DMS153 (cell line): ENCODE data around the gene AKAP8L.

ENCODE experiments used
- DNase-seq: peaks from one replicate; lab custom pipeline; 2025; lab: John Stamatoyannopoulos, UW

AKAP8L gene

DNA sequence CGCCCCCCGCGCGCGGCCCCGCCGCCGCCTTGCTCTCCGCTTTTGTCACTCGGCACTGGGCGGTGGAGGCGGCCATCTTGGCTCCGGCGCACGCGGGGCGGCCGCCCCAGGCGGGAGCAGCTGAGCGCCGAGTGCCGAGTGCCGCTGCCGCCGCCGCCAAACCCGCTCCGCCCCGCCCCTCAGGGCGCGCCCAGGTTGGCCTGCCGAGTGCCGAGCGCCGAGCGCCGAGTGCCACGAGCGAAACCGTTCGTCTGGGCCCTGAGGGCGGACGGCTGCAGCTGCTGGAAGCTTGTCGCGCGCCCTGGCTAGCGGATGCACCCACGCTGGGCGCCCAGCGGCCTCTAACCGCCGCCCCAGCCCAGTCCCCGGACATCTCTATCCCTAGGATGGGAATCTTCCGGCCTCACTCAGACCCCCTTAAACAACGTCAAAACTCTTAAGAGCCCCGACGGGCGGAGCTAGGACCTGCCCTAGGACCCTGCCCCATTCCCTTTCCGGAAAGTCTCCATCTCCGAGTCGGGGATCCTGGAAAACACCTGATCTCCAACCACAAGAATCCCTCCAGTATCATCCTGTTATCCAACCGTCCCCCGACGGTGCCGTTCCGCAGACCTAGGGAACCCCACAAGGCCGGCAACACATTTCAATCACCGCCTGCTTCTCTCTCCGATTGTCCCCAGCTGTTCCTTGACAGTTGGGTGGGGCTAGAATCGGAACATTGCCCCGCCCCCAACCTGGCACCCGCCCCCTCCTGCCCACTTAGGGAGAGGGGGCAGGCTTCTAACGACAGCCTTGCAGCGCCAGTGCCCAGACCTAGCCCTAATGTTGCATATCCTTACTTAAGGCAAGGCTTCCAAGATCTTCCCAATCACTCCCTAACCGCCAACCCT lies 14.1 kb upstream of the AKAP8L start:
- DNase-seq, result peak; percentile 77

GRCh38 chr19:15432018-15432494 lies 13.3 kb upstream of the AKAP8L start:
- no peak for DNase-seq

GRCh38 chr19:15431396-15432017 lies 12.7 kb upstream of the AKAP8L start:
- DNase-seq, result no peak

DNA sequence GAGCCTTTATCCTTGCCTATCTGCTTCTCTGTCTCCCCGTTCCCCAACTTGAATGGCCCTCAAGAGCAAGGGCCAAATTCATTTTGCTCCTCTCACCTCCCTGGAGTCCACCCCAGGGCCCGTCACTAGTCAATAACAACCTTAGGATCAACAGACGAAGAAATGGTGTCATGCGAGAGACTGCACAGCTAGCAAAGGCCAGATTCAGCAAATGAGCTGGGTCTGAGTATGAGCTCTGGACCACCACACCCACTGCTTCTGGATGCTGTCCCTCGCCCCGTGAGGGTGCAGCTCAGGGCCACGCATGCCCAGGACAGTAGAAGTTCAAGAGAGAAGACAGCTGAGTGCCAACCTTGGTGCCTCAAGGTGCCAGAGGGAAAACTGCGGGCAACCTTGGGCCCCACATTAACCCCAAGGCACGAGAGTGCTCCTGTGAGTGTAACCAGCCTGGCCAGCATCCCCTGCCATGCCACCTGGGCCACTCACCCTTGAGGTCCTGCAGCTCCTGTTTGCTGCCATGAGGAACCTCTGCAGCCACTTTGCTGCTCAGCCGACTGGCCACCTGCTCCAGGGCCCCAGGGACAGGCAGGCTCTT lies 11.8 kb upstream of the AKAP8L start:
- DNase-seq, result no peak

DNA sequence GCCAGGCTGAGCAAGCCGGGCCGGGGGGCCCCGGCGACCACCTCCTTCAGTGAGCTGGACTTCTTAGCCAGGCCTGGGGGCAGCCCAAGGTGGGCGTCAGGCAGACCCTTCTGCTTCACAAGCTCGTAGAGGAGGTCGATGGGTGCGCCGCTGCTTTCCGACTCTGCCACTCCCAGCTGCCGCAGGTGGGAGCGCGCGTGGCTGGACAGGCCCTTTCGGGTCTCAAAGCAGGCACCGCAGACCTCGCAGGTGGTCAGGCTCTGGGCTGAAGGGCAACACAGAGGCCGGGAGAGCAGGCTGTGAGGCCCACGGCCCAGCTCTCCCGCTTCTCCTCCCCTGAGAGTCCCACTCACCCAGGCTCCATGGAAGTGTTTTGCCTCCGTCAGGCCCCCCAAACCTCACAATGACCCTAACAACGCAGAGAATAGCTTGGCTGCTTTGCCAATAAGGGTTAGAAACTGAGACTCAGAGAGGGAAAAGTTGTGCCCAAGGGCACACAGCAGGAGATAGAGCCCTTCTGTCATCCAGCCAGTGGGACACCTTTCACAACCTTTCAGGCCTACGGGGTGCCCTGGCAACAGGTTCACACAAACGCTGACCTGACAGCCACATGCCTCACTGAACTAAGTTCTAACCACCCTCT lies 11.2 kb upstream of the AKAP8L start:
- DNase-seq, result no peak

- DNase-seq, result no peak
Measured at GRCh38 chr19:15428956-15429824, 10.4 kb upstream of the AKAP8L start.

GRCh38 chr19:15427991-15428471 lies 9.2 kb upstream of the AKAP8L start:
- no peak for DNase-seq

DNA sequence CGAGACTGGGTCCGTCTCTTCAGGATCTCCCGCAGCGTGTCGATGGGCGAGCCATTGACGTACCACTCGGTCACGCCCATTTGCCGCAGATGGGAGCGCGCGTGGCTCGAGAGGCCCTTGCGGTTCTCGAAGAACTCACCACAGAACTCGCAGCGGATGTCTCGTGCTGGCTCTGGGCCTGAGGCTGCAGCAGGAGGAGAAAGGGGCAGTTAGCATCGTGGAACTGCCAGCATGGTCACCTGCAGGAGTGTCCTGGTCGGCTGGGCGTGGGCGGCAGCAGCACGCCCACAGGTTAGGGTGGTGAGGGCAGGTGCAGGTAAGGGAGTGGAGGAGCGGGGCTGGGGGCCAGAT lies 8.5 kb upstream of the AKAP8L start:
- no peak for DNase-seq

DNA sequence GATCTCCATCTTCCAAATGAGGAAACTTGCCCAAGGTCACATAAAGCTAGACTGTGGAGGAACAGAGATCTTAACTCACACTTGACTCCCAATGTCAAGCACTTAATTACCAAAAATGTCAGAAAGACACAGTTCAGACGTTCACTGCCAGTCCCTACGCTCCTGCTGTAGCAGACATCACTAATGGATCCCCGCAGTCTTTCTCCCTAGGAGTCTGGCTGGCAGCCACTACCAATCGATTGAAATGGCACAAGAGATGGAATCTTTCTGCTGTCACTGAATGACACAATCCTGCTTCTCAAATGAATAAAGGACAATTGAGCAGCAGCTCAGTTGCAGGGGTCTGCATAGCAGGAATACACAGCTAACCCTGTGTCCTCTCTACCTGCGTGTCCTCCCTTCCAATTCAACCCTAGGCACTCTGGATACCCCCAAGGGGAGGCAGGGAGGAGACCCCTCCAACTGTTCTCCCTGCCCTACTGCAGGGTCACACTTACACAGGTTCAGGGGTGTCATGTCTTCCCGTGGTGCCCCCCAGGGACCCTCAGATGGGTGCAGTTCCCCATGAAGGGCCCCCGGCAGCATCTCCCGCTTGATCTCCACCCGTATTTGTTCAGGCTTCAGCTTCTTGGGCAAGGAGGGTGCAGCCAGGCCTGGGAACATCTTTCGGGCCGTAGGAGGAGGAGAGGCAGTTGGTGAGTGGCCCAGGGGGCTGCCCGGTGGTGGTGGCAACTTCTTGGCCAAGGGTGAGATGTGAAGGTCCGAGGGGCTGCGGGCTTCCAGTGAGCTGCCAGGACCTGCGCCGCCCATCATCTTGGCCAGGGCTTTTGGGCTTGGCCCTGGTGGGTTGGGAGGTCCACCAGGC lies 7.9 kb upstream of the AKAP8L start:
- DNase-seq, result no peak

DNA sequence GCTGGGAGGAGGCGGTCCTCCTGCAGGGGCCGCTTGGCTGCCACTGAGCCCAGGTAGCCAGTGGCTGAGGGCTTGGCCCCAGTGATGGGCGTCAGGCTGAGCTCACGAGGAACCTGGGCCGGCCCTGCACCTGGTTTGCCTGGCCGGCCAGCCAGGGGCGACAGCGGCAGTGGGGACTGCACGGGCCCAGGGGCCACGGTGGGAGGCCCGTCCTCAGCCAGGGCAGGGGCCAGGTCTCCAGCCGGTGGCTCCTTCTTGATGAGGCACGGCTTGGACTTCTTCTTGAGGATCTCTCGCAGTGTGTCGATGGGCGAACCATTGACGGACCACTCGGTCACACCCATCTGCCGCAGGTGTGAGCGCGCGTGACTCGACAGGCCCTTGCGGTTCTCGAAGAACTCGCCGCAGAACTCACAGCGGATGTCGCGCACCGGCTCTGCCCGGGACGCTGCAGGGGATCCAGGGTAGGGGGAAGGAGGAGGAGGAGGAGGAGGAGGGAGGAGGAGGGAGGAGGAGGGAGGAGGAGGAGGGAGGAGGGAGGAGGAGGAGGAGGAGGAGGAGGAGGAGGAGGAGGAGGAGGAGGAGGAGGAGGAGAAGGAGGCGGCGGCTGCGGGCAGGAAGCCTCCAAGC lies 6.6 kb upstream of the AKAP8L start:
- DNase-seq, result no peak

GRCh38 chr19:15424692-15425272 lies 6.0 kb upstream of the AKAP8L start:
- DNase-seq, result no peak

DNA sequence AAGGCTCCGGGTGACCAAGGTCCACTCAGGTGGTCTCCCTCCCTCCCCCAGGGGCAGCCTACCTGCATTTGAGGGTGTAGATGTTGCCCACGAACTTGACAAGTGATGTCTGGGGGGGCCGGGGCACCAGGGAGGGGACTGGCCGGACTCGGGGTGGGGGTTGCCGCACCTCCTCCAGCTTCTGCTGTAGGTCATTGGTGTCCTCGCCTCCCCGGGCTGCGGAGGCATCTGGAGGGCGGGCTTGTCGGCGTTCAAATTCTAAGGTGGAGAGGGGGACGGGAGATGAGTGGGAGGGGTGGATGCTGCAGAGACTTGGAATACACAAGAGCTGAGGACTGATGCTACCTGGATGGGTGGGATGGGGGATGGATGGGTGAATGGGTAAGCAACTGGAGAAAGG lies 5.3 kb upstream of the AKAP8L start:
- DNase-seq, result no peak

- DNase-seq, result no peak
Measured at GRCh38 chr19:15423130-15423529, 4.3 kb upstream of the AKAP8L start.

GRCh38 chr19:15422296-15423075 lies 3.7 kb upstream of the AKAP8L start:
- DNase-seq, result no peak

GRCh38 chr19:15421721-15422260 lies 3.0 kb upstream of the AKAP8L start:
- no peak for DNase-seq

- no peak for DNase-seq
Measured at GRCh38 chr19:15421136-15421695, 2.4 kb upstream of the AKAP8L start.

DNA sequence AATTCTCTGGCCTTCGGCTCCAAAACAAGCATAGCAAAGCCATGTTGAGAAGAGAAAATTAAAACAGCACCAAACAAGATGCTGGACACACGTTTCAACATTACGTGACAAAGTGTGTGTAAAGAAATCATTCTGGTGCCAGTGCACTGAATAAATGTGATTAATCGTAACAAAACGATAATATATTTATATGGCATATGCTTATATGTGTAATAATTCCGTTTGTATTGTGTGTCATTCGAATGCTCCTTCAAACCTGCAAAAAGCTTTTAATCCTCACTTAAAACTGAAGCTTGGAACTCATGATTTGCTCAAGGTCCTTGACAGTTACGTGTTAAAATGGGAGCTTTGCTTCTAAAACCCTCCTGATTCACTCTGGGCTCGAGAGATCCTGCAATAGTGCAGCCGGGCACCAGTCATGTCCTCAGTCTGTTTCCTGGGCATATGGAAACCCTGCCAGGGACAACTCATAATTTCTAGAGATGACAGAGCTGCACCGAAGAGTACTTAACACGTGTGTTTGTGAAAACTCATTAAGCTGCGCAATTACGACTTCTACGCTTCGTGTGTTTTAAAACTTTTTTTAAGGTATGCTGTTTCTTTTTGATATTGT lies 731 bp upstream of the AKAP8L start:
- DNase-seq, result no peak

- no peak for DNase-seq
Measured at GRCh38 chr19:15418231-15418578, 583 bp downstream of the AKAP8L start.
